ENCODE results near the gene NARF. TPM values are rescaled to one million over a fixed set of nuclear protein-coding genes. Genes with fewer than 3 reads are reported as not detected.

NARF gene
- total and polyA plus RNA-seq, 2 of the 8 experiments (the other 6 are each of a cell fraction or from before 2014, with no cell fraction given): 97.4 to 131 TPM

DNA sequence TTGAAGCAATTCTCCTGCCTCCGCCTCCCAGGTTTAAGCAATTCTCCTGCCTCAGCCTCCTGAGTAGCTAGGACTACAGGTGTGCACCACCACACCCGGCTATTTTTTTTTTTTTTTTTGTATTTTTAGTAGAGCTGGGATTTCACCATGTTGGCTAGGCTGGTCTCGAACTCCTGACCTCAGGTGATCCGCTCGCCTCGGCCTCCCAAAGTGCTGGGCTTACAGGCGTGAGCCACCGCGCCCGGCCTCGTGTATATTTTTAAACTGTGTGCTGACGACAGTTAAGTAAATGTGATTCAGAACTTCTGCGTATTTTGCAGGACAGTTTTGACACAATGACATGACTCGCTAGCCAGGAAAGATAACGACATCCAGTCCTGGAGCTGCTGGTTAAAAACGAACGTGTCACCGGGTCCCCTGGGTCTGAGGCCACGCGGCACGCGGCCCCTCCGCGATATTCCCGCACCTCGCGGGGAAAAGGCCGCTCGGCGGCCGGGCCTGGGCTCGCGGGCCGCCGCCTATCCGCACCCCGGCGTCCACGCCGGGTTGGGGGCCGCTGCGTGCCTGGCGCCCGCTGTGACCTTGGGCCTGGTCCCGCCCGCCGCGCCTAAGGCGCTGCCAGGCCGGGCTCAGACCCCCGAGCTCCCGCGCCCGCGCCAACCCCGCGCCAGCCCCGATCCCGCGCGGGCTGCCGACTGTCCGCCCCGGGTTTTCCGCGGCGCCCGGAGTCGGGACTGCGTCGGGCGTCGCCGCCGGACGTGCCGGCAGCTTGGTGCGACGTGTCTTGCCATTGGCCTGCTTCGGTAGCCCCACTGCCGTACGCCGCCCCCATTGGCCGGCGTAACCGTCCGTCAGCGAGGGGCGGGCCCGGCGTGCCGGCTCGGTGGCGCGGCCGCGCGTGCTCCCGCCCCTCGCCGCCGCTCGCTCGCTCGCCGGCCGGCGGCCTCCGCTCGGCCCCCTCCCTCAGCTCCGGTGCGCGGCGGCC is 60.6 kb downstream of the NARF start, which contains the start of gene FOXK2:
Gene FOXK2 (plus strand): TSS at position 907 of the 985 bp plus-strand sequence. CDS start 157 bp downstream, outside the sequence.
- H2BK120ac ChIP-seq (replicated peaks; ENCODE audit: low read depth, low read length): no peak within 1 kb of the TSS
- peaks cover 6% of the 10 kb centered on the region; the same call in 1 of the 2 replicates for H3K23me2 ChIP-seq (ENCODE audit: low read depth, low read length)
- H3K9ac ChIP-seq (replicated peaks in 1 of 4; ENCODE audit: extremely low read depth in 1 of 4, low read depth in 3 of 4, low read length in 3 of 4): peak within 1 kb of the TSS; percentile 60 to 82 (median 77)
- H4K91ac ChIP-seq (replicated peaks; ENCODE audit: insufficient read length, low read length): peak within 1 kb of the TSS; percentile 81
- H3K27ac ChIP-seq (ENCODE audit: low read depth, low read length): no peak within 1 kb of the TSS
- H4K5ac ChIP-seq (ENCODE audit: insufficient read length, low read depth, low read length): peak within 1 kb of the TSS; percentile 80
- peak; percentile 85 to 95 for DNase-seq (ENCODE audit: low read depth in 1 of 2, low spot score in 2 of 2)
- H2AFZ ChIP-seq (ENCODE audit: low read length): peak within 1 kb of the TSS; percentile 64; the same call in 1 of the 2 replicates
- H3K4me1 ChIP-seq (replicated peaks in 1 of 4; ENCODE audit: control insufficient read depth in 3 of 4, insufficient read depth in 4 of 4, low read length in 3 of 4): peaks cover 0 to 3% (median 1%) of the 10 kb centered on the region in 4 experiments; a peak in 2 of 7 replicates
- peaks cover 10 to 13% of the 10 kb centered on the region in 2 experiments for H4K20me1 ChIP-seq (replicated peaks in 1 of 2; ENCODE audit: control insufficient read depth in 1 of 2, insufficient read depth in 2 of 2, low read length in 2 of 2)
- 0 out of 2 replicates have a peak within 1 kb of the TSS, but pooled peaks have one; percentile 79 for H4K8ac ChIP-seq (ENCODE audit: extremely low read depth, insufficient read depth, low read length)
- H2BK12ac ChIP-seq (ENCODE audit: low read depth, low read length): no peak within 1 kb of the TSS; the same call in 1 of the 2 replicates
- H3K27me3 ChIP-seq (replicated peaks in 1 of 4; ENCODE audit: control insufficient read depth in 3 of 4, extremely low read depth in 1 of 4, insufficient read depth in 3 of 4, low read length in 3 of 4): no peaks in the 10 kb centered on the region
- H3K23ac ChIP-seq (ENCODE audit: insufficient read length): no peak within 1 kb of the TSS
- POLR2A ChIA-PET (ENCODE audit: partially characterized antibody): interaction anchor here (0.7 to 1.2 kb wide), 4 partner anchors 9 to 26 kb away, joined by 3 to 4 read pairs (median 3); no protein-coding TSS in a partner anchor
- H2BK15ac ChIP-seq (ENCODE audit: low read length): no peak within 1 kb of the TSS
- H3K79me2 ChIP-seq (ENCODE audit: control insufficient read depth in 1 of 2, insufficient read depth in 2 of 2, low read length in 2 of 2): peaks cover 36 to 42% of the 10 kb centered on the region in 2 experiments
- H3K4me3 ChIP-seq (ENCODE audit: extremely low read depth in 1 of 4, insufficient read depth in 2 of 4, low read depth in 3 of 4, low read length in 4 of 4): peak within 1 kb of the TSS; percentile 68 to 99 (median 86)
- H3K36me3 ChIP-seq (ENCODE audit: control insufficient read depth in 2 of 4, insufficient read depth in 4 of 4, low read length in 3 of 4): no peaks in the 10 kb centered on the region
- H3K14ac ChIP-seq (ENCODE audit: insufficient read length): no peak within 1 kb of the TSS
- no peak within 1 kb of the TSS for H3K4ac ChIP-seq (replicated peaks; ENCODE audit: insufficient read length, low read depth, low read length)
- H3K56ac ChIP-seq (replicated peaks; ENCODE audit: insufficient read length, low read depth, low read length): peak within 1 kb of the TSS; percentile 32
- CTCF ChIA-PET (ENCODE audit: partially characterized antibody): interaction anchor here (0.7 to 1.7 kb wide), 3 partner anchors 25 to 36 kb away, joined by 3 to 5 read pairs (median 4); no protein-coding TSS in a partner anchor
- no peaks in the 10 kb centered on the region; the same call in 1 of the 2 replicates for H3K79me1 ChIP-seq (ENCODE audit: low read depth, low read length)
- H2AK5ac ChIP-seq (ENCODE audit: low read depth, low read length): no peak within 1 kb of the TSS
- H3K4me2 ChIP-seq (ENCODE audit: insufficient read depth in 1 of 2, low read depth in 2 of 2, low read length in 2 of 2): peak within 1 kb of the TSS; percentile 83 to 91
- no peak within 1 kb of the TSS for H2BK20ac ChIP-seq (ENCODE audit: low read length)
- no peak for FAIRE-seq
- H3K9me3 ChIP-seq (ENCODE audit: insufficient read depth in 2 of 2, low read depth in 1 of 2, low read length in 1 of 2): no peaks in the 10 kb centered on the region
- 9% methylated on average over 83 of the region's 114 CpGs; no CpG with 5 or more reads in 1 of the 2 experiments for WGBS, 2 experiments (ENCODE audit: extremely low coverage in 1 of 2, insufficient coverage in 1 of 2, insufficient read length in 1 of 2, insufficient replicate concordance in 2 of 2, low coverage in 1 of 2, low lambda C conversion rate in 2 of 2, missing lambda C conversion rate in 1 of 2)
- no peak within 1 kb of the TSS; the same call in 1 of the 2 replicates for H2BK5ac ChIP-seq (ENCODE audit: low read depth, low read length)
- peak within 1 kb of the TSS; percentile 55; the same call in 1 of the 2 replicates for H3K18ac ChIP-seq (ENCODE audit: extremely low read depth, low read length)
- TF ChIP-seq GABPA (IDR thresholded peaks at IDR 0.05; ENCODE audit: borderline replicate concordance, insufficient read depth, low read length) (peak; percentile 44; the same call in 1 of the 2 replicates), HDAC2 (IDR thresholded peaks at IDR 0.05; ENCODE audit: borderline replicate concordance in 1 of 2, low read depth in 2 of 2, low read length in 2 of 2) (peak; percentile 65 to 86; a peak in 2 of 4 replicates), HDAC6 (IDR thresholded peaks at IDR 0.05; ENCODE audit: low read depth, low read length) (no peak), SAP30 (IDR thresholded peaks at IDR 0.05; ENCODE audit: insufficient read depth, insufficient replicate concordance, low read length) (no peak), ASH2L (IDR thresholded peaks at IDR 0.05; ENCODE audit: low read length) (peak; percentile 25), CEBPB (IDR thresholded peaks at IDR 0.05; ENCODE audit: low read depth, low read length) (no peak), BRCA1 (IDR thresholded peaks at IDR 0.05; ENCODE audit: low read depth, low read length) (no peak; the same call in 1 of the 2 replicates), SRF (IDR thresholded peaks at IDR 0.05; ENCODE audit: low read depth, low read length) (0 out of 2 replicates have a peak, but pooled peaks have one; percentile 11), NANOG (IDR thresholded peaks at IDR 0.05; ENCODE audit: insufficient read depth, low read depth, low read length, poor library complexity, severe bottlenecking) (peak; percentile 9)
